HEK293 (cell line): ENCODE measurements around the gene LHFPL6.
A peak's percentile ranks its signal among the peaks of the same experiment; 100 is the strongest.

Experiments used
- CTCF ChIA-PET: fragments of 350-600 bp; formaldehyde crosslinking; extraction: SDS; loops from one replicate; lab custom pipeline; 2021; ENCODE audit warnings: antibody characterized with exemption; lab: Yijun Ruan, JAX
- POLR2A ChIA-PET: fragments of 300-600 bp; formaldehyde crosslinking; extraction: SDS; loops from one replicate; lab custom pipeline; 2020; ENCODE audit warnings: antibody characterized with exemption, inconsistent platforms; lab: Yijun Ruan, JAX
- H3K27ac ChIP-seq: fragments of 200-500 bp; sonication (Bioruptor generic); 2 replicates; pipeline ENCODE4 v1.5.1; 2014; ENCODE audit warnings: low read depth, low read length, control low read depth, inconsistent platforms; ENCODE audit errors: extremely low read depth
- H3K36me3 ChIP-seq, 2 experiments: fragments of 200-500 bp in 1 of 2; sonication (Bioruptor generic) in 1 of 2; 1 replicate in 1 of 2; 2 replicates in 1 of 2; pipeline ENCODE4 v1.5.1; 2014 to 2017; ENCODE audit warnings: inconsistent platforms in 2 of 2, low read length in 2 of 2; ENCODE audit not compliant: control insufficient read depth in 2 of 2, insufficient read depth in 1 of 2
- H3K4me1 ChIP-seq: fragments of 200-500 bp; sonication (Bioruptor generic); 2 replicates; pipeline ENCODE4 v1.5.1; 2014; ENCODE audit warnings: mild to moderate bottlenecking, low read length, inconsistent platforms; ENCODE audit not compliant: control insufficient read depth, insufficient read depth
- H3K4me3 ChIP-seq: 2 replicates; pipeline ENCODE4 v1.5.1; 2011; ENCODE audit warnings: low read depth, mild to moderate bottlenecking, control low read depth, low read length, moderate library complexity
- H3K9me3 ChIP-seq: fragments of 200-500 bp; sonication (Bioruptor generic); 2 replicates; pipeline ENCODE4 v1.5.1; 2014; ENCODE audit warnings: low read depth, low read length, inconsistent platforms; ENCODE audit not compliant: control insufficient read depth, insufficient read depth
- FEZF1 ChIP-seq: fragments of 450-650 bp; formaldehyde crosslinking; IDR thresholded peaks from 2 replicates; pipeline ENCODE4 v1.5.1; 2016; ENCODE audit warnings: missing biosample characterization, missing genetic modification characterization
- HOXC10 ChIP-seq: sonication (generic); formaldehyde crosslinking; IDR thresholded peaks from 2 replicates; pipeline ENCODE4 v1.8.1; 2023; ENCODE audit warnings: mild to moderate bottlenecking, missing genetic modification reagents
- KLF10 ChIP-seq: fragments of 450-650 bp; IDR thresholded peaks from 2 replicates; pipeline ENCODE4 v1.5.1; 2018; ENCODE audit warnings: missing biosample characterization, mild to moderate bottlenecking, missing genetic modification characterization
- OVOL3 ChIP-seq: fragments of 450-650 bp; formaldehyde crosslinking; IDR thresholded peaks from 2 replicates; pipeline ENCODE4 v1.5.1; 2016; ENCODE audit warnings: missing biosample characterization, missing genetic modification characterization
- ZEB2 ChIP-seq: fragments of 450-650 bp; formaldehyde crosslinking; IDR thresholded peaks from 2 replicates; pipeline ENCODE4 v1.5.1; 2016; ENCODE audit warnings: missing biosample characterization, missing genetic modification characterization
- ZFHX2 ChIP-seq: fragments of 450-650 bp; formaldehyde crosslinking; conservative IDR thresholded peaks from 2 replicates; pipeline ENCODE4 v1.5.1; 2016; ENCODE audit warnings: missing biosample characterization, missing genetic modification characterization
- ZNF174 ChIP-seq: fragments of 450-650 bp; formaldehyde crosslinking; IDR thresholded peaks from 2 replicates; pipeline ENCODE4 v1.5.0; 2017; ENCODE audit warnings: missing biosample characterization, mild to moderate bottlenecking, missing genetic modification characterization
- ZNF175 ChIP-seq: fragments of 450-650 bp; formaldehyde crosslinking; IDR thresholded peaks from 2 replicates; pipeline ENCODE4 v1.5.1; 2016; ENCODE audit warnings: missing biosample characterization, missing genetic modification characterization
- ZNF544 ChIP-seq: fragments of 450-650 bp; formaldehyde crosslinking; IDR thresholded peaks from 2 replicates; pipeline ENCODE4 v1.5.0; 2017; ENCODE audit warnings: missing biosample characterization, missing genetic modification characterization
- ZNF561 ChIP-seq: fragments of 450-650 bp; IDR thresholded peaks from 2 replicates; pipeline ENCODE4 v1.5.1; 2018; ENCODE audit warnings: missing biosample characterization, missing genetic modification characterization, borderline replicate concordance
- ZNF707 ChIP-seq: fragments of 450-650 bp; formaldehyde crosslinking; IDR thresholded peaks from 2 replicates; pipeline ENCODE4 v1.5.1; 2016; ENCODE audit warnings: missing biosample characterization, missing genetic modification characterization
- ZNF843 ChIP-seq: fragments of 450-650 bp; formaldehyde crosslinking; IDR thresholded peaks from 2 replicates; pipeline ENCODE4 v1.5.1; 2016; ENCODE audit warnings: missing biosample characterization, missing genetic modification characterization
- TF ChIP-seq, protein P1 (sequence below): fragments of 450-650 bp; formaldehyde crosslinking; IDR thresholded peaks from 2 replicates; pipeline ENCODE4 v1.5.1; 2016; ENCODE audit warnings: missing biosample characterization, missing genetic modification characterization, borderline replicate concordance
- TF ChIP-seq, protein P2 (sequence below): fragments of 450-650 bp; formaldehyde crosslinking; IDR thresholded peaks from 2 replicates; pipeline ENCODE4 v1.5.1; 2016; ENCODE audit warnings: missing biosample characterization, missing genetic modification characterization, borderline replicate concordance
- TF ChIP-seq, protein P3 (sequence below): fragments of 450-650 bp; formaldehyde crosslinking; IDR thresholded peaks from 2 replicates; pipeline ENCODE4 v1.5.1; 2017; ENCODE audit warnings: missing biosample characterization, missing genetic modification characterization

LHFPL6 gene

DNA sequence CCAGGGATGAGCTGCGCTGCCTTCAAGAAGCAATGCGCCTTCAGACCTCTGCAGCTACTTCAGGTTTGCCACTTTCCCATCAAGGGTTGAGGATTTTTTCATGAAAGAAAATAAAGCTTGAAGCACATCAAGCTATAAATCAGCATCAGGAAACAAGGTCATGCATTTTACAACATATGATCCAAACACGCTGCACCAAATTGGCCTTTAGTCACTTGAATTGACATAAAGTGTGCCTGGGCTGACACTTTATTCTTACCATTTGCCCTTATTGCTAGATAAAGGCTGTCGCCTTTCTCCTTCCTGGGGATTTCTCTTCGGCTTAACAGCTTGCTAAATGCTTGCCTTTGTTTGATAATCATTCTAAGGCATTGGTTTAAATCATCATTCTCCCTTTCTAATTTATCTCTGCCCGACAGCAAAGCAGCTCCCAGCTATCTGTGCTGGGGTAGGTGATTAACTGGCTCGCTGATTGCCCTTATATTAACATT lies 87.7 kb downstream of the LHFPL6 start (continued):
- TF ChIP-seq, protein P1, sequence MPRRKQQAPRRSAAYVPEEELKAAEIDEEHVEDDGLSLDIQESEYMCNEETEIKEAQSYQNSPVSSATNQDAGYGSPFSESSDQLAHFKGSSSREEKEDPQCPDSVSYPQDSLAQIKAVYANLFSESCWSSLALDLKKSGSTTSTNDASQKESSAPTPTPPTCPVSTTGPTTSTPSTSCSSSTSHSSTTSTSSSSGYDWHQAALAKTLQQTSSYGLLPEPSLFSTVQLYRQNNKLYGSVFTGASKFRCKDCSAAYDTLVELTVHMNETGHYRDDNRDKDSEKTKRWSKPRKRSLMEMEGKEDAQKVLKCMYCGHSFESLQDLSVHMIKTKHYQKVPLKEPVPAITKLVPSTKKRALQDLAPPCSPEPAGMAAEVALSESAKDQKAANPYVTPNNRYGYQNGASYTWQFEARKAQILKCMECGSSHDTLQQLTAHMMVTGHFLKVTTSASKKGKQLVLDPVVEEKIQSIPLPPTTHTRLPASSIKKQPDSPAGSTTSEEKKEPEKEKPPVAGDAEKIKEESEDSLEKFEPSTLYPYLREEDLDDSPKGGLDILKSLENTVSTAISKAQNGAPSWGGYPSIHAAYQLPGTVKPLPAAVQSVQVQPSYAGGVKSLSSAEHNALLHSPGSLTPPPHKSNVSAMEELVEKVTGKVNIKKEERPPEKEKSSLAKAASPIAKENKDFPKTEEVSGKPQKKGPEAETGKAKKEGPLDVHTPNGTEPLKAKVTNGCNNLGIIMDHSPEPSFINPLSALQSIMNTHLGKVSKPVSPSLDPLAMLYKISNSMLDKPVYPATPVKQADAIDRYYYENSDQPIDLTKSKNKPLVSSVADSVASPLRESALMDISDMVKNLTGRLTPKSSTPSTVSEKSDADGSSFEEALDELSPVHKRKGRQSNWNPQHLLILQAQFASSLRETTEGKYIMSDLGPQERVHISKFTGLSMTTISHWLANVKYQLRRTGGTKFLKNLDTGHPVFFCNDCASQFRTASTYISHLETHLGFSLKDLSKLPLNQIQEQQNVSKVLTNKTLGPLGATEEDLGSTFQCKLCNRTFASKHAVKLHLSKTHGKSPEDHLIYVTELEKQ (tag by site-specific recombination): no peak
- TF ChIP-seq OVOL3 (no peak), ZNF843 (tag by site-specific recombination) (peak; percentile 63; the same call in 1 of the 2 replicates), KLF10 (tag by site-specific recombination) (no peak), FEZF1 (peak; percentile 90), ZNF175 (no peak), ZNF561 (no peak)

DNA sequence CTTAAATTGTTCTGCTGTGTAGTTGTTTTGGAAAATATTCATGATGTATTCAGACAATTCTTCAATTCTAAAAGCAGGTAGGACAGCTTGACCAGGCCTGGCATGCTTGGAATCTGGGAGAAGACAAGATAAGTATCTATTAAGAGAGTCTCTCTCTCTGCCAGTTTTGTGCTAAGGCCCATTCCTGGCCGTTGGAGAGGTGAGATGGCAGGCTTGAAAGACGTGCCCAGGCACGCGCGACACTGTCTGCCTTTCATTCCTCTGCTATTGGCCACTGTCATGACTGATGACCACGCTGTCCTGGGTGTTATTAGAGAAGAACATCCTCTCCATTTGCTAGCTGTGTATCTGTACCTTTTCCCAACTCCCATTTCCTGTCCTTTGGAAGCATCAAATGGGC lies 90.3 kb downstream of the LHFPL6 start:
- ChIA-PET POLR2A (interaction anchor here (0.8 kb wide), 1 partner anchor 91 kb away, joined by 3 read pairs; no protein-coding TSS in a partner anchor), CTCF (interaction anchor here (1.3 kb wide), 1 partner anchor 99 kb away, joined by 6 read pairs; no protein-coding TSS in a partner anchor)
- no peaks in the 10 kb centered on the region for H3K36me3 ChIP-seq
- H3K27ac ChIP-seq: no peak overlapping the region
- no peaks in the 10 kb centered on the region for H3K9me3 ChIP-seq
- H3K4me3 ChIP-seq: no peak overlapping the region
- peaks cover 6% of the 10 kb centered on the region; the same call in 1 of the 2 replicates for H3K4me1 ChIP-seq
- no peak for TF ChIP-seq HOXC10 (CRISPR knock-in tag)
- no peak for TF ChIP-seq ZNF174 (tag by site-specific recombination)
- TF ChIP-seq, protein P2, sequence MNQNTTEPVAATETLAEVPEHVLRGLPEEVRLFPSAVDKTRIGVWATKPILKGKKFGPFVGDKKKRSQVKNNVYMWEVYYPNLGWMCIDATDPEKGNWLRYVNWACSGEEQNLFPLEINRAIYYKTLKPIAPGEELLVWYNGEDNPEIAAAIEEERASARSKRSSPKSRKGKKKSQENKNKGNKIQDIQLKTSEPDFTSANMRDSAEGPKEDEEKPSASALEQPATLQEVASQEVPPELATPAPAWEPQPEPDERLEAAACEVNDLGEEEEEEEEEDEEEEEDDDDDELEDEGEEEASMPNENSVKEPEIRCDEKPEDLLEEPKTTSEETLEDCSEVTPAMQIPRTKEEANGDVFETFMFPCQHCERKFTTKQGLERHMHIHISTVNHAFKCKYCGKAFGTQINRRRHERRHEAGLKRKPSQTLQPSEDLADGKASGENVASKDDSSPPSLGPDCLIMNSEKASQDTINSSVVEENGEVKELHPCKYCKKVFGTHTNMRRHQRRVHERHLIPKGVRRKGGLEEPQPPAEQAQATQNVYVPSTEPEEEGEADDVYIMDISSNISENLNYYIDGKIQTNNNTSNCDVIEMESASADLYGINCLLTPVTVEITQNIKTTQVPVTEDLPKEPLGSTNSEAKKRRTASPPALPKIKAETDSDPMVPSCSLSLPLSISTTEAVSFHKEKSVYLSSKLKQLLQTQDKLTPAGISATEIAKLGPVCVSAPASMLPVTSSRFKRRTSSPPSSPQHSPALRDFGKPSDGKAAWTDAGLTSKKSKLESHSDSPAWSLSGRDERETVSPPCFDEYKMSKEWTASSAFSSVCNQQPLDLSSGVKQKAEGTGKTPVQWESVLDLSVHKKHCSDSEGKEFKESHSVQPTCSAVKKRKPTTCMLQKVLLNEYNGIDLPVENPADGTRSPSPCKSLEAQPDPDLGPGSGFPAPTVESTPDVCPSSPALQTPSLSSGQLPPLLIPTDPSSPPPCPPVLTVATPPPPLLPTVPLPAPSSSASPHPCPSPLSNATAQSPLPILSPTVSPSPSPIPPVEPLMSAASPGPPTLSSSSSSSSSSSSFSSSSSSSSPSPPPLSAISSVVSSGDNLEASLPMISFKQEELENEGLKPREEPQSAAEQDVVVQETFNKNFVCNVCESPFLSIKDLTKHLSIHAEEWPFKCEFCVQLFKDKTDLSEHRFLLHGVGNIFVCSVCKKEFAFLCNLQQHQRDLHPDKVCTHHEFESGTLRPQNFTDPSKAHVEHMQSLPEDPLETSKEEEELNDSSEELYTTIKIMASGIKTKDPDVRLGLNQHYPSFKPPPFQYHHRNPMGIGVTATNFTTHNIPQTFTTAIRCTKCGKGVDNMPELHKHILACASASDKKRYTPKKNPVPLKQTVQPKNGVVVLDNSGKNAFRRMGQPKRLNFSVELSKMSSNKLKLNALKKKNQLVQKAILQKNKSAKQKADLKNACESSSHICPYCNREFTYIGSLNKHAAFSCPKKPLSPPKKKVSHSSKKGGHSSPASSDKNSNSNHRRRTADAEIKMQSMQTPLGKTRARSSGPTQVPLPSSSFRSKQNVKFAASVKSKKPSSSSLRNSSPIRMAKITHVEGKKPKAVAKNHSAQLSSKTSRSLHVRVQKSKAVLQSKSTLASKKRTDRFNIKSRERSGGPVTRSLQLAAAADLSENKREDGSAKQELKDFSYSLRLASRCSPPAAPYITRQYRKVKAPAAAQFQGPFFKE: no peak
- no peak for TF ChIP-seq ZNF544
- no peak for TF ChIP-seq ZNF707 (tag by site-specific recombination)
- no peak for TF ChIP-seq ZEB2
- TF ChIP-seq, protein P3, sequence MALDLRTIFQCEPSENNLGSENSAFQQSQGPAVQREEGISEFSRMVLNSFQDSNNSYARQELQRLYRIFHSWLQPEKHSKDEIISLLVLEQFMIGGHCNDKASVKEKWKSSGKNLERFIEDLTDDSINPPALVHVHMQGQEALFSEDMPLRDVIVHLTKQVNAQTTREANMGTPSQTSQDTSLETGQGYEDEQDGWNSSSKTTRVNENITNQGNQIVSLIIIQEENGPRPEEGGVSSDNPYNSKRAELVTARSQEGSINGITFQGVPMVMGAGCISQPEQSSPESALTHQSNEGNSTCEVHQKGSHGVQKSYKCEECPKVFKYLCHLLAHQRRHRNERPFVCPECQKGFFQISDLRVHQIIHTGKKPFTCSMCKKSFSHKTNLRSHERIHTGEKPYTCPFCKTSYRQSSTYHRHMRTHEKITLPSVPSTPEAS (tag by site-specific recombination): no peak
- TF ChIP-seq ZFHX2 (tag by site-specific recombination): no peak
